GM23248 (cell line): Measurements from ENCODE around the gene GGCT.

Source experiments
- EZH2 ChIP-seq: fragments of 200-600 bp; sonication (generic); IDR thresholded peaks from 2 replicates; pipeline ENCODE4 v1.6.1; 2018; ENCODE audit warnings: antibody characterized with exemption, mild to moderate bottlenecking; ENCODE audit not compliant: insufficient read depth, poor library complexity, severe bottlenecking
- EZH2phosphoT487 ChIP-seq: fragments of 200-600 bp; sonication (generic); IDR thresholded peaks from 2 replicates; pipeline ENCODE4 v1.6.1; 2018; ENCODE audit warnings: antibody characterized with exemption, moderate library complexity, mild to moderate bottlenecking, low read depth; ENCODE audit not compliant: insufficient read depth

DNA sequence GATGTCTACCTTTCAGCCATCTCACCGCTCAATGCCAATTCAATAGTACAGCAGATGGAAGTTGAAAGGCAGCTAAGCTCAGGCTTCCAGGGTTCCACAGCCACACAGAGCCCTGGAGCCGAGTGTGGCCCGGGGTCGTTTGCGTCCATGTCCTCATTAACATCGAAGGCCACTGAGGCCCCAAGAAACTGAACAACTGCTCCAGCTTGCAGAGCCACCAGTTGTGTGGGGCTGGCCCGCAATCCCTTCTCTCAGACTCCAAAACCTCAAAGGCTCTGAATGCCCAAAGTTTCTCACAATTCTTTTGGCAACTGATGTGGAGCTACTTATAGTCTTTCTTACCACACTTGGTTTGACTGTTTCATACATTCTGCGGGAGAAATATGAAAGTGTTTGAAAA is 57.2 kb downstream of the GGCT start:
- TF ChIP-seq EZH2 (no peak), EZH2phosphoT487 (no peak)
